ENCODE measurements around the gene CDC42BPA.

- TF ChIP-seq POLR2AphosphoS5 (IDR thresholded peaks at IDR 0.05; ENCODE audit: borderline replicate concordance, low read depth, low read length) (no peak), EZH2 (IDR thresholded peaks at IDR 0.05) (no peak)
Measured at GRCh38 chr1:226975259-226976250, 342.7 kb downstream of the CDC42BPA start.

Measured in SK-N-MC (cell line).